Mononuclear cell (primary cell): Measurements from ENCODE around the gene SH3GL2. TPM values are rescaled to one million over a fixed set of nuclear protein-coding genes. Genes with fewer than 3 reads are reported as not detected.

Source experiments
- H3K27me3 ChIP-seq: 2 replicates; pipeline ENCODE4 v1.6.0; 2011; ENCODE audit warnings: low read length, control low read depth; ENCODE audit not compliant: insufficient read depth
- H3K4me1 ChIP-seq: 2 replicates; pipeline ENCODE4 v1.5.1; 2011; ENCODE audit warnings: mild to moderate bottlenecking, low read length, control low read depth; ENCODE audit not compliant: insufficient read depth
- H3K4me3 ChIP-seq: 2 replicates; pipeline ENCODE4 v1.5.1; 2011; ENCODE audit warnings: mild to moderate bottlenecking, low read length, moderate library complexity
- H3K9me3 ChIP-seq: 2 replicates; pipeline ENCODE4 v1.5.1; 2011; ENCODE audit warnings: low read depth, mild to moderate bottlenecking, control low read depth, low read length
- total RNA-seq: library from RNA; depleted of rRNA; stranded (reverse); fragments of >200 nt; gene quantifications from one replicate; pipeline ENCODE4 v1.2.3, GENCODE V29; 2012

SH3GL2 gene
- total RNA-seq, 1 donor: under 0.01 TPM

- Histone ChIP-seq H3K27me3 (no peaks in the 10 kb centered on the region), H3K9me3 (no peaks in the 10 kb centered on the region), H3K4me1 (no peaks in the 10 kb centered on the region), H3K4me3 (no peak overlapping the region)
These were observed 47.0 kb downstream of the SH3GL2 start for GRCh38 chr9:17625644-17626388.

- Histone ChIP-seq H3K4me3 (no peak overlapping the region), H3K4me1 (no peaks in the 10 kb centered on the region), H3K27me3 (no peaks in the 10 kb centered on the region), H3K9me3 (no peaks in the 10 kb centered on the region)
These were observed 48.8 kb downstream of the SH3GL2 start for GRCh38 chr9:17627641-17628040.

- Histone ChIP-seq H3K27me3 (no peaks in the 10 kb centered on the region), H3K9me3 (no peaks in the 10 kb centered on the region), H3K4me3 (no peak overlapping the region), H3K4me1 (no peaks in the 10 kb centered on the region)
These were observed 49.8 kb downstream of the SH3GL2 start for GRCh38 chr9:17628624-17629023.

- no peaks in the 10 kb centered on the region for H3K4me1 ChIP-seq
- H3K4me3 ChIP-seq: no peak overlapping the region
- H3K27me3 ChIP-seq: no peaks in the 10 kb centered on the region
- H3K9me3 ChIP-seq: no peaks in the 10 kb centered on the region
These were observed 51.7 kb downstream of the SH3GL2 start for GRCh38 chr9:17630531-17630949.

- no peak overlapping the region for H3K4me3 ChIP-seq
- H3K27me3 ChIP-seq: no peaks in the 10 kb centered on the region
- no peaks in the 10 kb centered on the region for H3K9me3 ChIP-seq
- no peaks in the 10 kb centered on the region for H3K4me1 ChIP-seq
These were observed 52.5 kb downstream of the SH3GL2 start for GRCh38 chr9:17631396-17631795.

- H3K4me3 ChIP-seq: no peak overlapping the region
- H3K9me3 ChIP-seq: no peaks in the 10 kb centered on the region
- H3K27me3 ChIP-seq: no peaks in the 10 kb centered on the region
- no peaks in the 10 kb centered on the region for H3K4me1 ChIP-seq
These were observed 54.1 kb downstream of the SH3GL2 start for GRCh38 chr9:17632994-17633393.

GRCh38 chr9:17635115-17635890 lies 56.4 kb downstream of the SH3GL2 start:
- H3K27me3 ChIP-seq: no peaks in the 10 kb centered on the region
- no peaks in the 10 kb centered on the region for H3K4me1 ChIP-seq
- no peaks in the 10 kb centered on the region for H3K9me3 ChIP-seq
- H3K4me3 ChIP-seq: no peak overlapping the region

- Histone ChIP-seq H3K9me3 (no peaks in the 10 kb centered on the region), H3K4me3 (no peak overlapping the region), H3K4me1 (no peaks in the 10 kb centered on the region), H3K27me3 (no peaks in the 10 kb centered on the region)
These were observed 57.5 kb downstream of the SH3GL2 start for GRCh38 chr9:17636349-17636748.

- H3K27me3 ChIP-seq: no peaks in the 10 kb centered on the region
- no peak overlapping the region for H3K4me3 ChIP-seq
- no peaks in the 10 kb centered on the region for H3K9me3 ChIP-seq
These were observed 58.0 kb downstream of the SH3GL2 start for GRCh38 chr9:17636821-17637220.

GRCh38 chr9:17637229-17637628 lies 58.4 kb downstream of the SH3GL2 start:
- H3K9me3 ChIP-seq: no peaks in the 10 kb centered on the region
- H3K4me1 ChIP-seq: no peaks in the 10 kb centered on the region
- H3K4me3 ChIP-seq: no peak overlapping the region
- H3K27me3 ChIP-seq: no peaks in the 10 kb centered on the region

More at GRCh38 chr9:17636821-17637220, 58.0 kb downstream of the SH3GL2 start:
- no peaks in the 10 kb centered on the region for H3K4me1 ChIP-seq

- Histone ChIP-seq H3K27me3 (no peaks in the 10 kb centered on the region), H3K9me3 (no peaks in the 10 kb centered on the region), H3K4me3 (no peak overlapping the region), H3K4me1 (no peaks in the 10 kb centered on the region)
These were observed 69.7 kb downstream of the SH3GL2 start for GRCh38 chr9:17648516-17648915.

- H3K4me1 ChIP-seq: no peaks in the 10 kb centered on the region
- no peaks in the 10 kb centered on the region for H3K9me3 ChIP-seq
- no peak overlapping the region for H3K4me3 ChIP-seq
These were observed 72.9 kb downstream of the SH3GL2 start for GRCh38 chr9:17651725-17652124.

GRCh38 chr9:17653947-17654465 lies 75.1 kb downstream of the SH3GL2 start:
- no peak overlapping the region for H3K4me3 ChIP-seq
- H3K9me3 ChIP-seq: no peaks in the 10 kb centered on the region
- H3K27me3 ChIP-seq: no peaks in the 10 kb centered on the region
- no peaks in the 10 kb centered on the region for H3K4me1 ChIP-seq

More at GRCh38 chr9:17651725-17652124, 72.9 kb downstream of the SH3GL2 start:
- H3K27me3 ChIP-seq: no peaks in the 10 kb centered on the region

GRCh38 chr9:17656889-17657288 lies 78.0 kb downstream of the SH3GL2 start:
- H3K9me3 ChIP-seq: no peaks in the 10 kb centered on the region
- H3K4me1 ChIP-seq: no peaks in the 10 kb centered on the region
- H3K4me3 ChIP-seq: no peak overlapping the region
- H3K27me3 ChIP-seq: no peaks in the 10 kb centered on the region

- no peaks in the 10 kb centered on the region for H3K4me1 ChIP-seq
- H3K27me3 ChIP-seq: no peaks in the 10 kb centered on the region
- no peak overlapping the region for H3K4me3 ChIP-seq
- H3K9me3 ChIP-seq: no peaks in the 10 kb centered on the region
These were observed 79.4 kb downstream of the SH3GL2 start for GRCh38 chr9:17658237-17658636.
